Ovary (tissue), 3 donors: ENCODE measurements around the gene TMEM120B.

Source experiments
- EP300 ChIP-seq: sonication (generic); formaldehyde crosslinking; IDR thresholded peaks from one replicate; pipeline ENCODE4 v1.6.1; 2017; ENCODE audit warnings: antibody characterized with exemption
- POLR2A ChIP-seq: fragments of 450-650 bp; IDR thresholded peaks from one replicate; pipeline ENCODE4 v1.6.1; 2017; ENCODE audit warnings: antibody characterized with exemption, mild to moderate bottlenecking, moderate library complexity
- TF ChIP-seq, protein P1 (sequence below), 3 donors: fragments of 450-650 bp in 2 of 3; fragments of 200-600 bp in 1 of 3; IDR thresholded peaks; one replicate each; pipeline versions ENCODE4 v1.5.1 to v1.8.0; 2016 to 2022; ENCODE audit warnings: antibody characterized with exemption in 3 of 3, mild to moderate bottlenecking in 1 of 3
- donor health status: DM: no; HTN: no; CAD: no.

DNA sequence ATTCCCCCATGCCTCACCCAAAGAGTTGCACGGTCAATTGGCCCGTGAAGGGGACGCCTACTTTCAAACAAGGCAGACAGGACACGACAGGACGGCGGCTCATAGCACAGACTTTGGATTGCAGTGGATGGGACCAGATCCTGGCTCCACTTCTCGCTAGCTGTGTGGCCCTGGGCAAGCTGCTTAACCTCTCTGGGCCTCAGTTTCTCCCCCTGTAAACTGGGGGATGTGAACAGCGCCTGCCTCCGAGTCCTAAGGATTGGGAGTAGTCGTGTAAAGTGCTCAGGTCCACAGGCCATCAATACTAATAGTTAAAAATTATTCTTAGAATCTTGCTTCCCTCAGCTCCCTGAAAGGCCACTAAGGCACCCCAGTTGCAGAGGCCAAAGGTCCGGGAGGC lies 67.9 kb downstream of the TMEM120B start:
- TF ChIP-seq, protein P1, sequence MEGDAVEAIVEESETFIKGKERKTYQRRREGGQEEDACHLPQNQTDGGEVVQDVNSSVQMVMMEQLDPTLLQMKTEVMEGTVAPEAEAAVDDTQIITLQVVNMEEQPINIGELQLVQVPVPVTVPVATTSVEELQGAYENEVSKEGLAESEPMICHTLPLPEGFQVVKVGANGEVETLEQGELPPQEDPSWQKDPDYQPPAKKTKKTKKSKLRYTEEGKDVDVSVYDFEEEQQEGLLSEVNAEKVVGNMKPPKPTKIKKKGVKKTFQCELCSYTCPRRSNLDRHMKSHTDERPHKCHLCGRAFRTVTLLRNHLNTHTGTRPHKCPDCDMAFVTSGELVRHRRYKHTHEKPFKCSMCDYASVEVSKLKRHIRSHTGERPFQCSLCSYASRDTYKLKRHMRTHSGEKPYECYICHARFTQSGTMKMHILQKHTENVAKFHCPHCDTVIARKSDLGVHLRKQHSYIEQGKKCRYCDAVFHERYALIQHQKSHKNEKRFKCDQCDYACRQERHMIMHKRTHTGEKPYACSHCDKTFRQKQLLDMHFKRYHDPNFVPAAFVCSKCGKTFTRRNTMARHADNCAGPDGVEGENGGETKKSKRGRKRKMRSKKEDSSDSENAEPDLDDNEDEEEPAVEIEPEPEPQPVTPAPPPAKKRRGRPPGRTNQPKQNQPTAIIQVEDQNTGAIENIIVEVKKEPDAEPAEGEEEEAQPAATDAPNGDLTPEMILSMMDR (IDR thresholded peaks at IDR 0.05) = no peak
- TF ChIP-seq POLR2A (no peak), EP300 (no peak)
